ENCODE results near the gene COL19A1.
A peak's percentile ranks its signal among the peaks of the same experiment; 100 is the strongest.
"Not testable (repeated sequence)": the region's sequence is repeated elsewhere in the genome, so short reads cannot be mapped to it uniquely, and the experiment has no call there.

The COL19A1 gene

DNA sequence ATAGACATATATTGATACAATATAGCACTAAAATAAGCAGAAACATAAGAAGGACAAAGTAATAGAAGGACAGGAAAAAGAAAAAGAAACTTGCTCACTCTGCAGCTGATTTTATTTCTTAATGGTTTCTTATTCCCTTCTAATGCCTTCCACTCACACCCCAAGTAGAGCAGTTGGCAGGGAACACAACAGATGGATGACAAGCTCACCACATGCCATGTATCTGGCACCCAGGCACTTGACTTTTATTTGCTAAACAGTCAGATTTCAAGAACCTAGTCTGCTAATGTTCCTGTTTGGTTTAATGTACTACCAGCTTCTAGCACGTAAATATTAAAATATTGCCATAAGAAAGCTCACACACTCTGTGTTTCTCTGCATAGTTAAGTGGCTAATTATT lies 87.1 kb downstream of the COL19A1 start:
- in situ Hi-C loops (cut with HindIII; ENCODE audit: low sequenced_read_pairs) = no loop called here
- no peak overlapping the region for H3K4me3 ChIP-seq (ENCODE audit: low read depth, low read length)
- no peak for DNase-seq (ENCODE audit: low read depth, low spot score)
- TF ChIP-seq, protein P1, sequence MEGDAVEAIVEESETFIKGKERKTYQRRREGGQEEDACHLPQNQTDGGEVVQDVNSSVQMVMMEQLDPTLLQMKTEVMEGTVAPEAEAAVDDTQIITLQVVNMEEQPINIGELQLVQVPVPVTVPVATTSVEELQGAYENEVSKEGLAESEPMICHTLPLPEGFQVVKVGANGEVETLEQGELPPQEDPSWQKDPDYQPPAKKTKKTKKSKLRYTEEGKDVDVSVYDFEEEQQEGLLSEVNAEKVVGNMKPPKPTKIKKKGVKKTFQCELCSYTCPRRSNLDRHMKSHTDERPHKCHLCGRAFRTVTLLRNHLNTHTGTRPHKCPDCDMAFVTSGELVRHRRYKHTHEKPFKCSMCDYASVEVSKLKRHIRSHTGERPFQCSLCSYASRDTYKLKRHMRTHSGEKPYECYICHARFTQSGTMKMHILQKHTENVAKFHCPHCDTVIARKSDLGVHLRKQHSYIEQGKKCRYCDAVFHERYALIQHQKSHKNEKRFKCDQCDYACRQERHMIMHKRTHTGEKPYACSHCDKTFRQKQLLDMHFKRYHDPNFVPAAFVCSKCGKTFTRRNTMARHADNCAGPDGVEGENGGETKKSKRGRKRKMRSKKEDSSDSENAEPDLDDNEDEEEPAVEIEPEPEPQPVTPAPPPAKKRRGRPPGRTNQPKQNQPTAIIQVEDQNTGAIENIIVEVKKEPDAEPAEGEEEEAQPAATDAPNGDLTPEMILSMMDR (IDR thresholded peaks at IDR 0.05; ENCODE audit: low read depth, low read length) = no peak

DNA sequence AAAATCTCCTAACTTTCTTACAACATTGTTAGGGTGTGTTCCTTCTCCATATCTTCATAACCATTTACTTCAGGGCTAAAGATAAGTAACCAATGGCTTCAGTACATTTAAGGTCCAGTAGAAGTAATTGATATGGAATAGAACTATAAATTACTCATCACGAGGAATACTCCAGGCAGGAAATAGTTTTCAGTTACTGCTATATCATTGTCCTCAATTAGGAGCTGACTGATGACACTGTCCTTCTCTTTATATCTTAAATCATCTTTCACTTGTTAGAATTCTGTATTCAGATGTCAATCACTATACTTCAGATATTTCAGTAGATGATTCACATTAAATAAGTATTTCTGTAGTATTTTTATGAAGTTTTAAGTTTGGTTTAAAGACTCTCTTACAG lies 88.4 kb downstream of the COL19A1 start:
- H3K4me3 ChIP-seq (ENCODE audit: low read depth, low read length) = no peak overlapping the region
- in situ Hi-C loops (cut with HindIII; ENCODE audit: low sequenced_read_pairs) = no loop called here
- TF ChIP-seq, protein P1 (IDR thresholded peaks at IDR 0.05; ENCODE audit: low read depth, low read length) = no peak
- DNase-seq (ENCODE audit: low read depth, low spot score) = no peak

DNA sequence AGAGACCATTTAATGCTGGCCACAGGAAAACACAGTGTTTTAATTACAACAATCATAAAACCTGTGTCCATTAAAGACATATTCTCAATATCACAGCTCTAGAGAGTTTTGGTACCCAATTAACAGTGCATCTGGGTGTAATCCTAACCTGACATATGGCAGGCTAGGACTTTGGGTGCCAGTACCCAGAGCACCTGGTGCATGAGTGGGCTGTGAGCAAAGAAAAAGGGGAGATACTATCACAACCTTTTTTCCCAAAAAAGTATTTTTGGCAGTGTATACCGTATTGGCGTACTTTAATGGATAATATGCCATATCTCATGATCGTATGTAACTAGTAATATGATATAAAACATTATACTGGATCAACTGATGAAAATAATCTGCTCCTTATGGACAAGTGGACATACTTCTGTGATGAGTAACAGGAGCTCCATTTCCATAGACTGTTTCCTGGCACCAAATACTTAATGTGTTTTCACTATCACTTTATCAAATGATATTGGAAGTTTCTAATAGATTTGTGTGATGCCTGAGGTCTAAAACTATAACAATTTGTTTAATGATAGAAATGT lies 91.7 kb downstream of the COL19A1 start:
- DNase-seq (ENCODE audit: low read depth, low spot score) = peak; percentile 11
- H3K4me3 ChIP-seq (ENCODE audit: low read depth, low read length) = no peak overlapping the region
- in situ Hi-C loops (cut with HindIII; ENCODE audit: low sequenced_read_pairs) = no loop called here
- TF ChIP-seq, protein P1 (IDR thresholded peaks at IDR 0.05; ENCODE audit: low read depth, low read length) = no peak

DNA sequence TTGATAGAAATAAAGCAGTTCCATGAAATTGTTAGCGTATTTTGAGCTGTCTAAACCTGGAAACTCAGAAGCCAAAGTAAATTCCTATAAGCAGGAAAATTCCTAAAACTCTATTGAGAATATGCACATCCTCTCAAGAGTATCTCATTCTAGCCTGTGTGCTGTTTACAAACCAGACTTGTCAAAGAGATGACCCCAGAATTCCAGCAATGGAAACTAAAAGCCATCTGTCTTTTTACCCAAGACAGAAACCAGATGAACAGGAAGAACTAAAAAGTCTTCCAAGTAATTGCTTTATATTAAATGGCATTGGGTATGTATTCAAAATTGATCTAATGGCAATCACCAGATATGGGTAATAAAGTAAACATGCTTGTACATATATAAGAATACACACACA lies 92.6 kb downstream of the COL19A1 start:
- DNase-seq (ENCODE audit: low read depth, low spot score) = no peak
- H3K4me3 ChIP-seq (ENCODE audit: low read depth, low read length) = no peak overlapping the region
- TF ChIP-seq, protein P1 (IDR thresholded peaks at IDR 0.05; ENCODE audit: low read depth, low read length) = no peak
- in situ Hi-C loops (cut with HindIII; ENCODE audit: low sequenced_read_pairs) = no loop called here

DNA sequence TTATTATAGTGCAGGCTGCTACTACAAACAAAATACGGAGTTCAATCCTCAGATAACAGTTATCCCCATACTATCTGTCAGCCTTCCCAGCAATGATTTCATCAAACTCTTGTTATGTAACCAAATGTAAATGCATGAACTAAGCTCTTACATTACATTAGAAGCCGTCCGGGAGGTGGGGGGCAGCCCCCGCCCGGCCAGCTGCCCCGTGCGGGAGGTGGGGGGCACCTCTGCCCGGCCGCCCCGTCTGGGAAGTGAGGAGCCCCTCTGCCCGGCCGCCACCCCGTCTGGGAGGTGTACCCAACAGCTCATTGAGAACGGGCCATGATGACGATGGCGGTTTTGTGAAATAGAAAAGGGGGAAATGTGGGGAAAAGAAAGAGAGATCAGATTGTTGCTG lies 99.6 kb downstream of the COL19A1 start:
- DNase-seq (ENCODE audit: low read depth, low spot score); H3K4me3 ChIP-seq (ENCODE audit: low read depth, low read length); in situ Hi-C loops (cut with HindIII; ENCODE audit: low sequenced_read_pairs): not testable (repeated sequence)

DNA sequence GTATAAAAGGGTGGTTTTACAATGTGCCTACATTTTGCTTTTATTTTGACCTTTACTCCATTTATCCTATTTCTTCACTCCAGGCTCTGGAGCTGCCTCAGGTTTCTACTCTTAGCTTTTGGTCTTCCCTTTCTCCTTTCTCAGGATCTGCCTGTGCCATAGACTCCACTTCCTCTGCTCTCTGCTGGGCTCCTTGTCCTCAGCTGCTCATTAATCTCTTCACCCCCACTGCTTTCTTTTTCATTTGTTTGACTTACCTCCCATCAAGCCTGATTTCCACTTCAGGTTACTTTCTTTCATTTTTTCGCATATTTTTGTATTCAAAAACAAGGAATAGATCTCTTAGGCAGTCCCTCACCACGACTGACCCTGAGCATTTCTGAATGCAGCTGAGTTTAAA lies 106.8 kb downstream of the COL19A1 start:
- TF ChIP-seq, protein P1 (IDR thresholded peaks at IDR 0.05; ENCODE audit: low read depth, low read length) = no peak
- in situ Hi-C loops (cut with HindIII; ENCODE audit: low sequenced_read_pairs) = no loop called here
- DNase-seq (ENCODE audit: low read depth, low spot score) = no peak
- H3K4me3 ChIP-seq (ENCODE audit: low read depth, low read length) = no peak overlapping the region

DNA sequence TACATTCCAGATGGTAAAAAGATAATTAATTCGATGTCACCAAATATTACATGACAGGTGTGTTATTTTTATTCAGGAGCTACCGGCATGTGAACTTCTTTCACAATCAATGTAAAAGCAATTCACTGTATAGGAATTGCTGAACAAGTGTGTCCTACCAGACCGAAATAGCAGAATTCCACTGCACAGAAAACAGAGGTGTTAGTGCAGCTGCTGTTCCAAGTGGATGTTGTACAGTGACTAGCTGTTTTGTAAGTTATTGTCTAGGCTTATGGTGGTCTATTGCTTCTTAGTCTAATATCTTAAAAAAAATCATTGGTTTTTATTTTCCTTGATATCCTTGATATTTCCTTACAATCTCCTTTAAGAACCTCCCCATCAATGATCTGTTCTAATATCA lies 107.4 kb downstream of the COL19A1 start:
- in situ Hi-C loops (cut with HindIII; ENCODE audit: low sequenced_read_pairs) = no loop called here
- TF ChIP-seq, protein P1 (IDR thresholded peaks at IDR 0.05; ENCODE audit: low read depth, low read length) = no peak
- no peak for DNase-seq (ENCODE audit: low read depth, low spot score)
- H3K4me3 ChIP-seq (ENCODE audit: low read depth, low read length) = no peak overlapping the region
